Adipocyte (in vitro differentiated cells): ENCODE data around the gene MSH6.
"Not testable (repeated sequence)": the region's sequence is repeated elsewhere in the genome, so short reads cannot be mapped to it uniquely, and the experiment has no call there.

ENCODE experiments used
- DNase-seq: peaks from one replicate; pipeline ENCODE4 v3.0.0-alpha.2; 2015; ENCODE audit warnings: low read depth
- H3K27me3 ChIP-seq: replicated peaks from 2 replicates; pipeline ENCODE4 v1.7.0; 2013; ENCODE audit warnings: mild to moderate bottlenecking, low read length, moderate library complexity; ENCODE audit not compliant: control insufficient read depth, insufficient read depth
- H3K36me3 ChIP-seq: 2 replicates; pipeline ENCODE4 v1.7.0; 2013; ENCODE audit warnings: low read length, mild to moderate bottlenecking, moderate library complexity; ENCODE audit not compliant: control insufficient read depth, insufficient read depth, severe bottlenecking
- H3K4me1 ChIP-seq: 2 replicates; pipeline ENCODE4 v1.7.0; 2013; ENCODE audit warnings: mild to moderate bottlenecking, low read length, moderate library complexity; ENCODE audit not compliant: control insufficient read depth, insufficient read depth
- H3K4me3 ChIP-seq: 2 replicates; pipeline ENCODE4 v1.7.0; 2013; ENCODE audit warnings: mild to moderate bottlenecking, low read length, moderate library complexity
- H3K9ac ChIP-seq: 2 replicates; pipeline ENCODE4 v1.7.0; 2013; ENCODE audit warnings: mild to moderate bottlenecking, low read length, moderate library complexity
- H3K9me3 ChIP-seq: 2 replicates; pipeline ENCODE4 v1.7.0; 2013; ENCODE audit warnings: mild to moderate bottlenecking, low read length, moderate library complexity; ENCODE audit not compliant: control insufficient read depth

MSH6 gene

DNA sequence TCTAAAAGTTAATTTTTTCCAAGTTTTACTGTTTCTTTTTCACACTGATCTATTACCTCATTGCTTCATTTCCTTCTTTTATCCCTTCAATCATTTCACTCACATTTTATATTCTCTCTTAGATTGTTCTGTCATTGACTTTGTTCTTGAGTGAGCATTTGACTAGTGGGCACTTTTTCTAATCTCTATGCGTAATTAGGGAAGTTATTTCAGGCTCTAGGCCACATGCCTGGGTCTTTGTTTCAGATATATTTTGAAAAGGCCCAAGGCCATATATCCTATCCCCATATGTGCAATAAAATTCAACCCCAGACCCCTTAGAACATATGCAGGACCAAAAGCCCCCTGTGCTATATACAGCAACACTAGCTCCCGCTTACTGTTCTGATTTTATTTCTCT, 61.2 kb downstream of the MSH6 start:
- H3K9me3 ChIP-seq = no peaks in the 10 kb centered on the region
- peaks cover 14% of the 10 kb centered on the region for H3K4me1 ChIP-seq
- peaks cover 5% of the 10 kb centered on the region for H3K36me3 ChIP-seq
- H3K27me3 ChIP-seq = no peaks in the 10 kb centered on the region
- H3K9ac ChIP-seq = no peak overlapping the region
- DNase-seq = no peak
- no peak overlapping the region for H3K4me3 ChIP-seq

DNA sequence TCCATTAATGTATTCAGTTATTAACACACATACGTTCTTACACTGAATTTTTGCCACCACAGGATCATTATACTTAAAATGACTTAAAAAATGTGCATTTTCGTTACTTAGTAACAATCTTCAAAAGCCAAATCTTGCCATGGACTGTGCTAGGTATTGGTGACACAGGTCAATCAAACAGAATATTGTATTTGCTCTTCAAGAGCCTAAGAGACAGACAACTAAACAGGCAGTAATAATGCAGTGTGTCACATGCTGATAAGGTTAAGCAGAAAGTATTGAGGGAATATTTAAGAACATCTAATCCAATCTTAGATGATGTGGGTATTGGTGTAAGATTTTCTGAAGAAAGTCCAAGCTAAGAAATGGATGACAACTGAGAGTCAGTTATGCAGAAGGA, 66.4 kb downstream of the MSH6 start:
- Histone ChIP-seq H3K27me3 (no peaks in the 10 kb centered on the region), H3K4me1 (peaks cover 14% of the 10 kb centered on the region), H3K9ac (no peak overlapping the region), H3K9me3 (no peaks in the 10 kb centered on the region), H3K4me3 (no peak overlapping the region), H3K36me3 (no peaks in the 10 kb centered on the region)
- no peak for DNase-seq

DNA sequence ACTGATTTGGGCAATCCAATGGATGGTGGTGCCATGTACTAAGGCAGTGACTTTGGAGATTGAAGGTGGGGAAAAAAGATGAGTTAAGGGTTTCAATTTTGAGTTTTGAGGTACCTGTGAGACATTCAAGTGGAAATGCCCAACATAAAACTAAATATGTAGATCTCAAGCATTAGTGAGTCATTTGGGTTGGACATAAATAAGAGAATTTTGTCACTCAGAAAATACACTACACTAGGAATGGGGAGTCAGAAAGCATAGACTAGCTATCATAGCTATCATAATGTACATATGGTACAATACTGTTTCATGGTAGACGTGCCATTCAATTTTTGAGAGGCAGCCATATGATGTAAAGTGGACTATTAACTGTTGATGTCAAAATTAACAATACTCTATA, 67.3 kb downstream of the MSH6 start:
- no peak for DNase-seq
- H3K27me3 ChIP-seq = no peaks in the 10 kb centered on the region
- H3K36me3 ChIP-seq = no peaks in the 10 kb centered on the region
- H3K4me3 ChIP-seq = no peak overlapping the region
- peaks cover 9% of the 10 kb centered on the region for H3K4me1 ChIP-seq
- H3K9me3 ChIP-seq = no peaks in the 10 kb centered on the region
- no peak overlapping the region for H3K9ac ChIP-seq

DNA sequence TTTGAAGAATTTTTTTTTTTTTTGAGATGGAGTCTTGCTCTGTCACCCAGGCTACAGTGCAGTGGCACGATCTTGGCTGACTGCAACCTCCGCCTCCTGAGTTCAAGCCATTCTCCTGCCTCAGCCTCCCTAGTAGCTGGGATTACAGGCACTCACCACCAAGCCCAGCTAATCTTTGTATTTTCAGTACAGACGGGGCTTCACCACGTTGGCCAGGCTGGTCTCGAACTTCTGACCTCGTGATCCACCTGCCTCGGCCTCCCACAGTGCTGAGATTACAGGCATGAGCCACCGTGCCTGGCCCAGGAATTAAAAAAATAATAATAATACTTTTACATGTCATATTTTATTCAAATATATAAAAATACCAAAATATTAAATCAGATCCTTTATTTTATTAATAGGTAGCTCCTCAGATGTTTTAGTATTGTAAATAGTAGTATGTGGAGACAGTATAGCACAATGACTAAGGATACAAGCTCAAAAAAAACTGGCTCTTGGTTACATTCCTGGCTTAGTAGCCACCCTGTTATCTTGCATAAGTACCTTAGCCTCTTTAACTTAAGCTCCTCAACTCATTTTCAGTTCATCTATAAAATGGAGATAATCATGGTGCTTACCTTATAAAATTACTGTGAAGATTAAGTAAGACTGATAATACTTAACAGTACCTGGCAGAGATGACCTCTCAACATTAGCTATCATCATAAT, 70.3 kb downstream of the MSH6 start:
- H3K9ac ChIP-seq, H3K27me3 ChIP-seq, H3K36me3 ChIP-seq, H3K4me3 ChIP-seq, H3K9me3 ChIP-seq: not testable (repeated sequence)
- peaks cover 18% of the 10 kb centered on the region for H3K4me1 ChIP-seq
- peak; percentile 37 for DNase-seq
